Fibroblast of lung (primary cell): ENCODE results near the gene TNRC18. TPM values are rescaled to one million over a fixed set of nuclear protein-coding genes. Genes with fewer than 3 reads are reported as not detected.

Source experiments
- DNase-seq, 2 donors: peaks; one replicate each; pipeline versions ENCODE4 v3.0.0 to v3.0.0-alpha.2; 2010; ENCODE audit warnings: low read depth in 2 of 2
- H2AFZ ChIP-seq: 2 replicates; pipeline ENCODE4 v1.5.1; 2012; ENCODE audit warnings: low read length, control low read depth, inconsistent platforms
- H3K27ac ChIP-seq: 2 replicates; pipeline ENCODE4 v1.5.1; 2011; ENCODE audit warnings: low read length, control low read depth; ENCODE audit not compliant: insufficient read depth
- H3K27me3 ChIP-seq: 2 replicates; pipeline ENCODE4 v1.5.1; 2011; ENCODE audit warnings: mild to moderate bottlenecking, low read length; ENCODE audit not compliant: control insufficient read depth, insufficient read depth
- H3K36me3 ChIP-seq: 2 replicates; pipeline ENCODE4 v1.5.1; 2011; ENCODE audit warnings: low read length; ENCODE audit not compliant: control insufficient read depth, insufficient read depth
- H3K4me1 ChIP-seq: 2 replicates; pipeline ENCODE4 v1.5.1; 2011; ENCODE audit warnings: low read length; ENCODE audit not compliant: control insufficient read depth, insufficient read depth; ENCODE audit errors: extremely low read depth
- H3K4me2 ChIP-seq: 2 replicates; pipeline ENCODE4 v1.5.1; 2011; ENCODE audit warnings: low read length, control low read depth; ENCODE audit not compliant: insufficient read depth; ENCODE audit errors: extremely low read depth
- H3K4me3 ChIP-seq, 4 experiments: fragments of 200-600 bp in 1 of 4; sonication (generic) in 1 of 4; replicated peaks in 1 of 4; 2 replicates each; pipeline ENCODE4 v1.5.1; 2011 to 2016; ENCODE audit warnings: low read length in 4 of 4, low read depth in 3 of 4, mild to moderate bottlenecking in 3 of 4, control low read depth in 2 of 4, inconsistent platforms in 1 of 4, mixed read lengths in 1 of 4; ENCODE audit not compliant: insufficient read depth in 1 of 4; ENCODE audit errors: control extremely low read depth in 1 of 4
- H3K79me2 ChIP-seq: 2 replicates; pipeline ENCODE4 v1.5.1; 2012; ENCODE audit warnings: mild to moderate bottlenecking, low read length, inconsistent platforms; ENCODE audit not compliant: control insufficient read depth, insufficient read depth
- H3K9ac ChIP-seq: 2 replicates; pipeline ENCODE4 v1.5.1; 2011; ENCODE audit warnings: mild to moderate bottlenecking, low read length, control low read depth; ENCODE audit not compliant: insufficient read depth
- H3K9me3 ChIP-seq: 2 replicates; pipeline ENCODE4 v1.5.1; 2012; ENCODE audit warnings: low read depth, low read length; ENCODE audit not compliant: control insufficient read depth, insufficient read depth
- H4K20me1 ChIP-seq: 2 replicates; pipeline ENCODE4 v1.5.1; 2011; ENCODE audit warnings: low read length; ENCODE audit not compliant: control insufficient read depth, insufficient read depth; ENCODE audit errors: extremely low read depth
- EZH2 ChIP-seq: IDR thresholded peaks from 2 replicates; pipeline ENCODE4 v1.5.1; 2012; ENCODE audit warnings: low read length, control low read depth, mild to moderate bottlenecking; ENCODE audit errors: missing control alignments
- polyA plus RNA-seq, 2 donors: library from polyadenylated mRNA; depleted of rRNA in 1 of 2; stranded (reverse) in 1 of 2; unstranded in 1 of 2; fragments of >200 nt; gene quantifications; 2 replicates each; pipeline ENCODE4 v1.2.1, GENCODE V29; 2011 to 2012; ENCODE audit warnings: missing spikeins in 1 of 2
- total RNA-seq: library from RNA; depleted of rRNA; stranded (reverse); fragments of >200 nt; gene quantifications from 2 replicates; pipeline ENCODE4 v1.2.1, GENCODE V29; 2014
- TF ChIP-seq, protein P1 (sequence below), 2 donors: IDR thresholded peaks in 1 of 2; conservative IDR thresholded peaks in 1 of 2; 1 replicate in 1 of 2; 2 replicates in 1 of 2; pipeline ENCODE4 v1.5.1; 2011 to 2012; ENCODE audit warnings: low read length in 2 of 2, control low read depth in 1 of 2, inconsistent platforms in 1 of 2, low read depth in 1 of 2, mild to moderate bottlenecking in 1 of 2

Gene TNRC18
- total and polyA plus RNA-seq, 2 donors (not counting 1 experiment from before 2014, with no cell fraction given), result 19.7 to 38.5 TPM

DNA sequence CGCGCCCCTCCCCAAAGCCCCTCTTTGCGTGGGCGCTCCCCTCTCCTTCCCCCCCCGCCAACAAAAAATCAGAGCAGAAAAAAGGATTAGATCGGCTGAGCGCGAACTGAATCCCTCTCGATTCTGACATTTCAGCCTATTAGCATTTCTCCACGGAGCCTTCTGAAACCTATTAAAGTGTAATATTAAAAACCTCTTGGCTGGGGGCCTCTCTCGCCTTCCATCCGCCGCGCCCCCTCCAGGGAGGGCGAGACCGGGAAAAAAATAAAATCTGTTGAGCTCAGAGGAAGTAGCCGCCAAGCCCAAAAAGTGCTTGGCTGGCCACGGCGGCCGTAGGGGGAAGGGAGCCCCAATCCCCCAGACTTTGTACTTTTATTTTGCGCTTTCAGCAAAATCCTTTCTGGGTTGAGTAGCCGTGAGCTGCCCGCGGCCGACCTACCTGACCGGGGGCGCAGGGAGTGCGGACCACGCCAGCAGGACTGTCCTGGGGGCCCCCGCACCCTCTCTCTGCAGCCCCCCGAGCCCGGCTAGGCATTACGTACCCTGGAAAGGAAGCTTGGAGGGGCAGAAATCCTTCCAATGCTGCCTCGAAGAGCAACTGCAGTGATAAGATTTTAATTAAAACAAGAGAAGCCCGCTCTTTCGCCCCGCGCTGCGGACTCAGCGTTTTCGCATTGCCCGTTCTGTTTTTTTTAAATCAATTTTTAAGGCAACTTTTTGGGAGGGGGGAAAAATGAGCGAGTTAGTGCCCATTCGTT lies 1.3 kb upstream of the TNRC18 start:
- H3K9ac ChIP-seq, result peak overlapping the region; percentile 75
- no peak overlapping the region for H2AFZ ChIP-seq
- no peaks in the 10 kb centered on the region for H3K4me1 ChIP-seq
- H3K36me3 ChIP-seq, result peaks cover 4% of the 10 kb centered on the region
- peak overlapping the region; percentile 96 for H3K4me2 ChIP-seq
- H3K9me3 ChIP-seq, result no peaks in the 10 kb centered on the region
- peak overlapping the region; percentile 73 to 99 (median 96) for H3K4me3 ChIP-seq
- no peaks in the 10 kb centered on the region for H3K27me3 ChIP-seq
- peak overlapping the region; percentile 84 for H3K27ac ChIP-seq
- TF ChIP-seq EZH2, result no peak
- TF ChIP-seq, protein P1, sequence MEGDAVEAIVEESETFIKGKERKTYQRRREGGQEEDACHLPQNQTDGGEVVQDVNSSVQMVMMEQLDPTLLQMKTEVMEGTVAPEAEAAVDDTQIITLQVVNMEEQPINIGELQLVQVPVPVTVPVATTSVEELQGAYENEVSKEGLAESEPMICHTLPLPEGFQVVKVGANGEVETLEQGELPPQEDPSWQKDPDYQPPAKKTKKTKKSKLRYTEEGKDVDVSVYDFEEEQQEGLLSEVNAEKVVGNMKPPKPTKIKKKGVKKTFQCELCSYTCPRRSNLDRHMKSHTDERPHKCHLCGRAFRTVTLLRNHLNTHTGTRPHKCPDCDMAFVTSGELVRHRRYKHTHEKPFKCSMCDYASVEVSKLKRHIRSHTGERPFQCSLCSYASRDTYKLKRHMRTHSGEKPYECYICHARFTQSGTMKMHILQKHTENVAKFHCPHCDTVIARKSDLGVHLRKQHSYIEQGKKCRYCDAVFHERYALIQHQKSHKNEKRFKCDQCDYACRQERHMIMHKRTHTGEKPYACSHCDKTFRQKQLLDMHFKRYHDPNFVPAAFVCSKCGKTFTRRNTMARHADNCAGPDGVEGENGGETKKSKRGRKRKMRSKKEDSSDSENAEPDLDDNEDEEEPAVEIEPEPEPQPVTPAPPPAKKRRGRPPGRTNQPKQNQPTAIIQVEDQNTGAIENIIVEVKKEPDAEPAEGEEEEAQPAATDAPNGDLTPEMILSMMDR (conservative IDR thresholded peaks at IDR 0.05 in 1 of 2, IDR thresholded peaks at IDR 0.05 in 1 of 2; ENCODE audit: low read depth in 1 of 2, low read length in 2 of 2), result no peak
- peaks cover 91% of the 10 kb centered on the region for H3K79me2 ChIP-seq
- DNase-seq, result peak; percentile 45 to 59
- no peaks in the 10 kb centered on the region for H4K20me1 ChIP-seq

DNA sequence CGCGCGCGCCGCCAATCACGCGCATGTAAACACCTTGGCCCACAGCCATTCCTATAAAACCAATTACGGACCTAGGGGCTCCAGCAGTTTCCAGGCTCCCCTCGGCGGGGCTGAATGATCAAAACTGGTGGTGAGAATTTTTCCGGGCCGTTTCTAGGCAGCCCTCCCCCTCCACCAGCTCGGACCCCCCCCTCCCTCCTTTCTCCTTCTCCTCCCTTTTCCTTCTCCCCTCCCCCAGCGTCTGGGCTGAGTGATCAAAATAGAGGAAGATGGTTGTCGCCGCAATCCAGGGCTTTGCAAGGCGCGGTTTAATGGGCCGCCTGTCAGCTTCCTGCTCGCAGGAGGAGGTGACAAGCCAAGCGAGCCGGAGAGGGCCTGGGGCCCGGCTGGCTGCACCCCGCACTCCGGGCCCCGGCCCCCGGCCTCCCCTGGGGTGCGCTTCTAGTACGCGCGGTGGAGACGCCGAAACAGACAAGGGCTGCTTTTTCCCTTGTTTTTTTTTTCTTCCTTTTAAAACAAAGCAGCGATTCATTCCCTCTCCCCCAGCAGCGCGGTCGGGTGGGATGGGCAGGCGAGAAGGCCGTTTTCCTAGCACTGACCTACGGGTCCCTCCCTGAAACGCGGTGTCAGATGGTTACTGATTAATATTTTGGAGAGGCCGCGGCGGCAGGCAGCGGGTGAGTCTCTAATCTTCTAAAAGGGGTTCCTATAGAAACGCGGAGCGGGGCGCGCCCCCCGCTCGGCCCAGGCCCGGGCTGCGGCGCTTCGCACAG lies 528 bp upstream of the TNRC18 start:
- peak; percentile 98 to 100 for DNase-seq
- no peak for TF ChIP-seq EZH2
- TF ChIP-seq, protein P1 (conservative IDR thresholded peaks at IDR 0.05 in 1 of 2, IDR thresholded peaks at IDR 0.05 in 1 of 2; ENCODE audit: low read depth in 1 of 2, low read length in 2 of 2), result no peak
- Histone ChIP-seq H3K36me3 (peaks cover 4% of the 10 kb centered on the region), H3K9me3 (no peaks in the 10 kb centered on the region), H3K27me3 (no peaks in the 10 kb centered on the region), H3K27ac (peak overlapping the region; percentile 84), H4K20me1 (no peaks in the 10 kb centered on the region), H3K4me1 (no peaks in the 10 kb centered on the region), H2AFZ (no peak overlapping the region), H3K9ac (peak overlapping the region; percentile 75), H3K4me3 (peak overlapping the region; percentile 73 to 99 (median 96)), H3K79me2 (peaks cover 92% of the 10 kb centered on the region), H3K4me2 (peak overlapping the region; percentile 96)
